Vagina (tissue), 2 donors: ENCODE results near the gene PNLIP. TPM values are rescaled to one million over a fixed set of nuclear protein-coding genes. Genes with fewer than 3 reads are reported as not detected.

Source experiments
- DNase-seq, 2 donors: peaks; one replicate each; pipeline ENCODE4 v3.0.0-alpha.2; 2017; ENCODE audit errors: extremely low spot score in 2 of 2
- H3K27ac ChIP-seq: fragments of 200-600 bp; sonication (generic); one replicate; pipeline ENCODE4 v1.5.1; 2019
- H3K27me3 ChIP-seq: fragments of 200-600 bp; sonication (generic); one replicate; pipeline ENCODE4 v1.5.1; 2019
- H3K36me3 ChIP-seq, 2 donors: fragments of 200-600 bp; sonication (generic); one replicate each; pipeline ENCODE4 v1.5.1; 2017 to 2019
- H3K4me1 ChIP-seq: fragments of 200-600 bp; sonication (generic); one replicate; pipeline ENCODE4 v1.5.1; 2019
- H3K4me3 ChIP-seq, 2 donors: fragments of 200-600 bp; sonication (generic); 1 replicate in 1 of 2; 2 replicates in 1 of 2; pipeline ENCODE4 v1.5.1; 2016 to 2019
- H3K9me3 ChIP-seq: fragments of 200-600 bp; sonication (generic); one replicate; pipeline ENCODE4 v1.5.1; 2019
- CTCF ChIP-seq, 3 experiments: fragments of 450-650 bp in 2 of 3; fragments of 200-600 bp in 1 of 3; sonication (generic) in 1 of 3; IDR thresholded peaks; one replicate each; pipeline ENCODE4 v1.5.1; 2017 to 2019; ENCODE audit warnings: antibody characterized with exemption in 3 of 3, mild to moderate bottlenecking in 2 of 3, moderate library complexity in 2 of 3
- POLR2A ChIP-seq, 2 donors: fragments of 450-650 bp; IDR thresholded peaks; one replicate each; pipeline ENCODE4 v1.6.1; 2017; ENCODE audit warnings: antibody characterized with exemption in 2 of 2, mild to moderate bottlenecking in 2 of 2, moderate library complexity in 2 of 2
- POLR2AphosphoS5 ChIP-seq, 2 donors: sonication (generic); formaldehyde crosslinking; IDR thresholded peaks; one replicate each; pipeline ENCODE4 v1.9.0; 2017; ENCODE audit warnings: antibody characterized with exemption in 2 of 2, mild to moderate bottlenecking in 2 of 2, low read depth in 1 of 2; ENCODE audit not compliant: insufficient read depth in 1 of 2
- intact Hi-C: fragments of 100-400 bp; cut with DNase I; formaldehyde crosslinking; loops from one replicate; pipeline ENCODE4 v1.15.1; 2023
- total RNA-seq: library from RNA; depleted of rRNA; stranded (reverse); fragments of >200 nt; gene quantifications from one replicate; pipeline ENCODE4 v1.2.3, GENCODE V29; 2016

PNLIP gene
- total RNA-seq, 1 donor from 2014 or later: not detected

- Histone ChIP-seq H3K4me1 (no peaks in the 10 kb centered on the region), H3K27me3 (no peaks in the 10 kb centered on the region), H3K36me3 (no peaks in the 10 kb centered on the region), H3K9me3 (no peaks in the 10 kb centered on the region), H3K4me3 (no peak overlapping the region), H3K27ac (no peak overlapping the region)
- DNase-seq: no peak
- intact Hi-C loops: no loop called here
- TF ChIP-seq POLR2AphosphoS5 (IDR thresholded peaks at IDR 0.05; ENCODE audit: insufficient read depth in 1 of 2, low read depth in 1 of 2): no peak
- no peak for TF ChIP-seq CTCF (IDR thresholded peaks at IDR 0.05)
- TF ChIP-seq POLR2A (IDR thresholded peaks at IDR 0.05): no peak
Measured at GRCh38 chr10:116589926-116590325, 44.2 kb downstream of the PNLIP start.

GRCh38 chr10:116590590-116591444, 45.1 kb downstream of the PNLIP start, which contains the start of gene PNLIPRP1:
Gene PNLIPRP1, plus strand, starts transcription at chr10:116590959. Its CDS starts 171 bp downstream, at chr10:116591130.
- Histone ChIP-seq H3K27ac (no peak within 1 kb of the TSS), H3K4me1 (no peaks in the 10 kb centered on the region), H3K4me3 (no peak within 1 kb of the TSS), H3K27me3 (no peaks in the 10 kb centered on the region), H3K36me3 (no peaks in the 10 kb centered on the region), H3K9me3 (no peaks in the 10 kb centered on the region)
- intact Hi-C loops: no loop called here
- DNase-seq: no peak
- TF ChIP-seq CTCF (IDR thresholded peaks at IDR 0.05) (no peak), POLR2A (IDR thresholded peaks at IDR 0.05) (no peak), POLR2AphosphoS5 (IDR thresholded peaks at IDR 0.05; ENCODE audit: insufficient read depth in 1 of 2, low read depth in 1 of 2) (no peak)

GRCh38 chr10:116593139-116593740, 47.5 kb downstream of the PNLIP start:
- H3K27ac ChIP-seq: no peak overlapping the region
- TF ChIP-seq POLR2AphosphoS5 (IDR thresholded peaks at IDR 0.05; ENCODE audit: insufficient read depth in 1 of 2, low read depth in 1 of 2): no peak
- TF ChIP-seq CTCF (IDR thresholded peaks at IDR 0.05): no peak
- TF ChIP-seq POLR2A (IDR thresholded peaks at IDR 0.05): no peak
- H3K4me3 ChIP-seq: no peak overlapping the region
- DNase-seq: no peak
- intact Hi-C loops: no loop called here
- H3K4me1 ChIP-seq: no peaks in the 10 kb centered on the region
- H3K27me3 ChIP-seq: no peaks in the 10 kb centered on the region
- no peaks in the 10 kb centered on the region for H3K9me3 ChIP-seq
- H3K36me3 ChIP-seq: no peaks in the 10 kb centered on the region

GRCh38 chr10:116594525-116595035, 48.8 kb downstream of the PNLIP start:
- Histone ChIP-seq H3K27ac (no peak overlapping the region), H3K9me3 (no peaks in the 10 kb centered on the region), H3K4me1 (no peaks in the 10 kb centered on the region), H3K4me3 (no peak overlapping the region), H3K36me3 (no peaks in the 10 kb centered on the region), H3K27me3 (no peaks in the 10 kb centered on the region)
- TF ChIP-seq POLR2AphosphoS5 (IDR thresholded peaks at IDR 0.05; ENCODE audit: insufficient read depth in 1 of 2, low read depth in 1 of 2): no peak
- no peak for TF ChIP-seq CTCF (IDR thresholded peaks at IDR 0.05)
- no peak for TF ChIP-seq POLR2A (IDR thresholded peaks at IDR 0.05)
- no peak for DNase-seq
- intact Hi-C loops: no loop called here
